DMS114 treated with DMSO at 0.1 percent for 48 hours (cell line): ENCODE data around the gene CHN2.

Experiments used
- DNase-seq: peaks from one replicate; lab custom pipeline; 2025; ENCODE audit not compliant: unreplicated experiment; lab: John Stamatoyannopoulos, UW

CHN2 gene

DNA sequence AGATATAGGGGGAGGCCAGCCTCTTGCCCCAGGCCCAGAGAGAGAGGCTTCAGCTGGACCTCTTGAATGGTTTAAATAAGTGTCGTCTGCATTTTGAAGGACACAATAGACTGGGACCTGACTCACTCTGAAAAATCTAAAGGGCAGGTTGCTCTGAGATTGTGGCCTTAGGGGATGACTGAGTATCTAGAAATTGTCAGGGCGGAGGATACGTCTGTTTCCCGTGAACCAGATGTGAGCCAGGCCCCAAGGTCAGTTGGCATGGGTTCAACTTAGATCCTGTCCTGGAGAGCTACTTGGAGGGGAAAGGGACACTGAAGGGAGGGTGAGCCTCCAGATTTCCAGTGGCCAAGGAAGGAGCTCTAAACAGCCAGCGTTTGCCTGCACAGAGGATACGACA lies 110.2 kb downstream of the CHN2 start:
- no peak for DNase-seq

DNA sequence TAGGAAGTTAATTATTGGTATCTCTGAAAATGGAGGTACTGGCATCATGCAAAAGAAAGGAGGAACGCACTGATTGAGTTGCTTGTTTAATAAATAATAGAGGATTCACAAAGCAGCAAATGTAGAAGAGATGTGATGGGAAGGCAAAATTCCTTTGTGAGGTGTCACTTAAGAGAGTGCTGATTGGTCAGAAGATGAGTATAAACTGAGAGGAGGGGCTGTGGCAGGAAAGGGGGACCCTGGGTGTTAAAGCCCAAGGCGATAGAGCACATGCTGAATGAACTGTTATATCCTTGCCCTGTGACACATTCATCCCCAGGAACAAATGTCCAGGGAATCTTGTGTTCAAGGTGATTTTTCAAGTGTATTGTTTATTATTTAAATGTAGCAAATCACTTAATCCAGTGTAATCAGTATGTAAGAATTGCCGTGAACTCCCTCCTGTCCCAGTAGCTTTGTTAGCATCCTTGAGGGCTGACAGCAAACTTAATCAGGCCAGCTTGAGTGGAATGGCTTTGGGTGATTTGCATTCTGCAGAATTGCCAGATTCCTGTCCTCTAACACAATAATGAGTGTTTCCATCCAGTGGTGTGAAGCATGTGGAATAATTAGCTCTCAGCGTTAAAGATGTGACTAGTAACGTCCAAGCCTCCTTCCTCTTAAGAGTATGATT lies 111.9 kb downstream of the CHN2 start:
- no peak for DNase-seq

DNA sequence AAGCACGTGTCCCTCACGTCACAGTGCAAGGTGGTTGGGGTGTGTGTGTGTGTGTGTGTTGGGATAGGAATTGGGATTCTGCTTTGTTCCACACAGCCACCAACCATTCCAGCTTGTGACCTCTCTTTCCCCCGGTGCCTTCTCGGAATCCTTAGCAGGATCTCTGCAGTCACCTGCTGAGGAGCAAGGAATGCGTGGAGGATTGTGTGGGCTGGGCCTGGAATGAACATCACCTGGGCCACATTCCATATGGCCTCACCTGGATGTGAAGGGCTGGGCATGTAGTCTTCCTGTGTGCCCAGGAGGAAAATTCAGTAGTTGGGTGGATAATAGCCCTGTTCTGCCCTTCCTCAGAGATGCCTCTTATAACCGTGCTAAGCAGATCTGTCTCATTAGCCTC lies 113.8 kb downstream of the CHN2 start:
- no peak for DNase-seq

DNA sequence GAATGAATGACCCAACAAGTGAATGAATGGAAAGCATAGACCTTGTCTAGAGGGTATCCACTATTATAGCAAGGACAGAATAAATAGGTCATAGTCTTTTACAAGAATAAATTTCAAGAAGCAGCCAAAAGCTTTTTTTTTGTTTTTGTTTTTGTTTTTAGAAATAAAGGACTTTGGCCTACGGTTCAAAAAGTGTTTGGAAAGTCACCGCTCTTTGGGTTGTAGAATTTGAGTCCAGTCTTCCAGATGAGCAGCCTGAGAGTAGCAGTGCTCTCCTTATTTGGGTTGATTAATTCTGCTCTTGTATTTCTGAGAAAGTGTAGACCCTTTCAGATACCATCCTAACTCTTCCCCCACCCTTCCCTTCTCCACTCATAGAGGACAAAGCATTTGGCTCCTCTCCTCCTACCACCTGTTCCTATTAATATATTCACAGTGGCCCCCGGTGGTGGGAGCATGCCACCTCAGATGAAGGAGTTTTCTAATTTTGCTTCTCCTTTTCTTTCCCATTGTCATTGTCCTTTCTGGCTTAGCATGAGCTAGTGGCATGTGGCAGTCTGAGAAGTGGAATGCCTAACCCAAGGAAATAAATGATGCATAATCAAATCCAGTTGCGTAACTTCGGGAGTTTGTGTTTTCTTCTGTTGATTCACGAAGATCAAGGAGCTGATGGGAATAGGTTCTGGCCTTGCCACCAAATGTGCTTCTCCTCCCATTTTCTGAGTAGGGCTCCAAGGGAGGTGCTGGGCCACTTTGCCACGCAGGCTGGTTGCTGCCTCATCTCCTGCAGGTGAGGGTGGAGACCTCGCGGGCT lies 114.7 kb downstream of the CHN2 start:
- no peak for DNase-seq

DNA sequence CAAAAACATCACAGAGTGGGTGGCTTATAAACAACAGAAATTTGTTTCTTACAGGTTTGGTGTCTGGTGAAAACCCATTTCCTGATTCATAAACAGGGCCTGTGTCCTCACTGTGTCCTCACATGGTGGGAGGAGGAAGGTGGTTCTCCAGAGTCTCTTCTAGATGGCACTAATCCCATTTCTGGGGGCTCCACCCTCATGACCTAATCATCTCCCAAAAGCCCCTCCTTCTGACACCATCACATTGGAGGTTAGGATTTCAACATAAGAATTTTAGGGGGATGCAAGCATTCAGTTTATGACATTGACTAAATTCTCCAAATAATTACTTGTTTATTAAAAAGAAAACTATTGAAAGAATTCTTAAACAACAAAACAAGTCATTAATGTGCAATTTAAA lies 116.0 kb downstream of the CHN2 start:
- DNase-seq: no peak

DNA sequence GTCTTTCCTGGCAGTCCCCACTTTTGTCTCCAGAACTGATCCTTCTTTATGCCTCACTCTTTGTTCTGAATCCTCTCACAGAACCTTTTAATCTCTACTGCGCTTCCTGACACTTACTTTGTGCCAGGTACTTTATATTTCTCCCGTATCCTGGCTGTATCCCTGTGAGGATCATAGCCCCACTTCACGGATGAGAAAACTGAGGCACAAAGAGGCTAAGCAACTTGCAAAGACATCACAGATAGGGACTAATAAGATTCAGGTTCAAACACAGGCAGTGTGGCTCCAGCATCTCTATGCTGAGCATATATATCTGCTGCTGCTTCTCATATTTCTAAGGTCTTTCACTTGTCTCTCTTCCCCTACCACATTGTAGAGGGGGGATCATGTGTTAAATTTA lies 116.7 kb downstream of the CHN2 start:
- no peak for DNase-seq

DNA sequence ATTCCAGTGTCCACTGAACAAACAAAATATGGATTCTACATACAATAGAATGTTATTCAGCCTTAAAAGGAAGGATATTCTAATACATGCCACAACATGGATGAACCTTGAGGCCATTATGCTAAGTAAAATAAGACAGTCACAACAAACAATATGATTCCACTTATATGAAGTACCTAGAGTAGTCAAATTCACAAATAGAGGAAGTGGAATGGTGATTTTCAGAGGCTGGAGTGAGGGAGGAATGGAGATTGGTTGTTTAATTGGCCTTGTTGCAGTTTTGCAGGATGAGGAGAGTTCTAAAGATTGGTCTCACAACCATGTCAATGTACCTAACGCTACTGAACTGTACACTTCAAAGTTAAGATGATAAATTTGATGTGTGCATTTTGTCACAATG lies 119.6 kb downstream of the CHN2 start:
- DNase-seq: no peak

DNA sequence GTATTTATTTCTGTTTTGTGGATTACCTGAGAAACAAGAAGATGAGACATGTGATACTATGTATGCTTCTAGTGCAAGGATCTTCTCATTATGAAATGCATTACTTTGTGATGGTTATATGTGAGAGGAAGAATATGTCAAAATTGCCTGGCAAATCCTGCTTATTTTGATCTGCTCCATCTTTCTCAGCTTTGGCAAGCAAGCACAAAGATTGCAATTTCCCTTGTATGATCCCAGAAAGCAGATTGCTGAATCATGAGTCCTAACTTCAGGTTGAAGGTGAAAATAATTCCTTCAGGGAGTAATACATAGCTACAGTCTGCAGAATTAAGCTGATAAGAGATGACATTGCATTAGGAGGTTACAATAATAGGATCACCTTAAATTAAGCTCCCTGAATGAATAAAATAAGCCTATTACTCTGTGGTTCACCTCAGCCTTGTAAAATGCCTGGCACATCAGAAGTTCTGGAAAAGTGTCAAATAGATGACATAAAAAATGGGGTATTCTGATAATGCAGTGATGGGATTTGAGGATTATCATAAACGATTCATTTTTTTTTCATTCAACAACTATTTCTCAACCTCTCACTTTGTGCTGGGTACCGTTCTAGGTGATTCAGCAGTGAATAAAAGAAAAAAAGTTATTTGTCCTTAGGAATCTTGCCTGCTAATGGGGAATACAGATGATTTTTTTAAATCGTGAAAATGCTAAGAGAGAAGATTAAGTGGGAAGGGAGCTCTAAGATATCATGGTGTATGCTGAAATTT lies 120.7 kb downstream of the CHN2 start:
- no peak for DNase-seq

DNA sequence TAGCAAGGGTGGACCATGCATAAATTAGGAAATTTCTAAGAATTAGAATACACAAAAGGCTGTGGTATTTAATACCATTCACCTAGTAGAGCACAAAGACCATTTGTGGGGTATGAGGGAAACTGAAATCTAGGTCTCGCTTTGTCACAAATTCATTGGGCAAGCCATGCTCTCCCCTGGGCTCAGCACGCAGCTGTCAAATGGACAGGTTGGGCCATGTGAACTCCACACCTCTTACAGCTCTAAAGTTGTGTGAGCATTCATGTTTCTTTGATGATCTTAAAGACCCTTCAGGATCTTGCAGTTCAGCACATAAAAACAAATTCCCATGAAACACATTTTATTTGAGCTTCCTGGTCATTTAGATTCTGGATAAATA lies 121.3 kb downstream of the CHN2 start:
- DNase-seq: no peak

DNA sequence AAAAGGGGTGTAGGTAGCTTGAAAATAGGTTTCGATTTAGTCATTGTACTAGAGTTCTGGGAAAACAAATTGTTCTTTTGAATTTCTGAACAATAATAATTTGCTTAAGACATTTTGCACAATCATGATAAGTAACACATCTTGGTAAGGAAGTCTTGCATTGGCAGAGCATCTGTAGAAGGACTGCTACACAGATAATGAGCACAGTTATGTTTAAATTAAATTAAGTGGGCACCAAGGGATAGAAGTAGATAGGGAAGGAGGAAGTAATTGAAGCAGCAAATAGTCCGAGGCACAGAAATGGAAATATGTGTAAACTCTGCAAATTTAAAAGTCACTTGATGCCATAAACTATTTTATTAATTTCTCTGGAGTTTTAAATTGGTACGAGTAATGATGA lies 122.4 kb downstream of the CHN2 start:
- DNase-seq: no peak

DNA sequence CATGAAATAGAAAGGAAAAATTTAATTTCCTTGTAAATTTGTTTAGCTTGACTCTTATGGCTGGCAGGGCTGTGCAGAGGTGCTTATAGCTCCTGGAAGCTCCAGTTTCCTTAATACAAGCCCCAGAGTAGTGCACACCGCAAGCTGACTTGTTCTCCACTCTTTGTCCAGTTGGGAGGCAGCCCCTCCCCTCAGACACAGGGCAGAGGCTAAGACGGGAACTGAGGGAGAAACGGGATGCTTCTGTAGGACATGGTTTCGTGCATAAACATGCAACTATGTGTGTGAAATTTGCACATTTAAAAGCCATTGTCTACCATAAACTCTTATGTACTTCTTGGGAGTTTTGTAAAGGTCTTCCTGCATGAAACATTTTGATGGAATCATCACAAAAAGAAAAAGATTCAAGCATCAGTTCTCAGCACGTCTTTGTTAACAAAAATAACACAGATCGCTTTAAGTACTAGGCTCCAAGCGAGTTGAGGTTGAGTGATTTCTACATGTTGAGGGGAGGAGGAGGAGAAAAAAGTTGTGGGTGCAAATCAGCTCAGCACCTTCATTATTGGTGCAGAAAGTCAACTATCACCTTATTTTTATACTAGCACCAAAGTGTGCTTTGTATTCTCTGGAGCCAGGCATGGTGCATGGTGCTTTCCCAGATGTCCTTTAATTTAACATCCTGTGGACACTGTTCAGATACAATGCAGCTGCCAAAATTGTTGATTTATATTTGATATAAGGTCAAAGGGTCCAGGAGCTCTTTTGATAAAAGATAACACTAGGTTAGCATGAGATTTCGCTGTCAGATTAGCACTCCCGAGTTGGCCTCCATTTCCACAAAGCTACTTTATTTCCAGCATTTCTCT lies 124.5 kb downstream of the CHN2 start:
- no peak for DNase-seq

DNA sequence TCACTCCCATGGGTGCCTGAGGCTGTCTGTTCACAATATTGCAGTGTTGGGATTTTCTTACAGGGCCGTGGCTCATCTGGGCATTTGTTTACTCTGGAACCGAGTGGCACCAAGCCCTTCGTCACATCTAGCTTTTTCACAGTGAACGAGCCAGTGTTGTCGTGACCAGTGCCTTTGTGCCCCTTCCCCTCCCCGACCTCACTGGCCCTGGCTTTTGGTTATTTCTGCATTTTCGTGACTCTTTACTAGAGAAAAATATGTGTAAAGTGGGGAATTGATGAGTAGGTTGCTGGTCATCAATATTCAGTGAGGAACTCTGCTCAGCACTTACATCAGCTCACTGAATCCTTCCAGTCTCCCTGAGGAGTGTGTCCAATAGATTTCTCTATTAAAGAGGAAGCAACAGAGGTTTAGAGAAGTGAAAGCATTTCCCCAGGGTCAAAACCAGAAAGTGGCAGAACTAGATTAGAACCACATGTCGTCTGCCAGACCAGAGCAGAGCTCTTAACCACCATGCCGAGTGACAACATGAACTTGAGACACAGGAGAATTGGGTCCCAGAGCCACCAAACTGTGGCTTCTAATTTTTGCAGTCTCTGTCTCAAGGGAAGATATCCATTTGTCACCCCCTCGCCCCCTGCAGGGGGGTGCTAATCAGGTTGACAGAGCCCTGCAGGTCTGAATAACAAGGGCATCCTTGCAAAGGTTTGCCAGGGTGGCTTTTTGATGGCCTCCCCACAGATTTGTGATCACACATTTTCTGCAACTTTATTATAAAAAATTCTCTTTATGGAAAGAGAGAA lies 125.3 kb downstream of the CHN2 start:
- DNase-seq: no peak

DNA sequence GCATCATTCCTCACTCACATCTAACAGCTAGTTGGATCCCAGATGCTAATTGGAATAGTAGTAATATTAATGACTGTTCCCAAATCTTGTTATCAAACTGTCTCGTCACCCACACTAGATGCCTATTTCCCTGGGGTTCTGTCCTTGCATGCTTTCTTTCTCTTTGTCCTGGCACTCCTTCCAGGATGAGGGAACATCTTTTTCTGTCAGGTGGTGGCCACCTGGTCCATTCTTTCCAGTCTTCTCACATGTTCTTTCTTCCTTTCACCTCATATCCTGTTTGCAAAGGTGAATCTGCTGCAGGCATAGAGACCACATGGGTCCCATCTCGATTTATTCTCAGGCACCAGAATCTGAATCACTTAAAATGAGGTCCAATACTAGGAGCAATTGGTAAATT lies 126.0 kb downstream of the CHN2 start:
- DNase-seq: no peak

DNA sequence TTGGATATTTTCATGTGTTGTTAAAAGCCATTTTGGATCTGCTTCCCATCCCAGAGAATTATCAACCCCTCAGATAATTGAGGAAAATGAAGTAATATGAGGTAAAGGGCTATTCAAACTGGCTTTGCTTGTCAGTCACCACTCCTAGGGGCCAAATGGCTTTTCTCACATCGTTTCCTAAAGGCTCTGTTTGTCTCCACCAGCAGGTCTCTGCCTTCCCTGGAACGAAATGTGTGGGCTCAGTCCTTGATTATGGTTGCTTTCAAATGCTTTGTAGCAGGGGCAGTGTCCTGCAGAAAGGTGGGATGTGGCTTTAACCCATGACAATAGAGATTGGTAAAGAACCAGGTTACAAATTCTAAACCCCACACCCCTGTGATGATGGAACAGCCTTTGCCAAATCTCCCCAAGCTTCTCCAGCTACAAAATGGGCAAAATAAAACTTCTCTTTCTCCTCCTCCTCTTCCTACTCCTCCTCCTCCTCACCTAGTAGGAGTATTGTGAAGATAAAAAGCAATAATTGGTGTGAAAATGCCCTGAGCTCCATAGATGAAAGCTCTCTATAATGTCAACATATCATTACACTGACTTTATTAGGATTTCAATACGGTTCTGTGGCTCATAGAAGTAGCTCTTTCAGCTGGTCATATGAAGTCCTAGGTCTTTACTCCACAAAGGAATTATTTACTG lies 127.6 kb downstream of the CHN2 start:
- no peak for DNase-seq

DNA sequence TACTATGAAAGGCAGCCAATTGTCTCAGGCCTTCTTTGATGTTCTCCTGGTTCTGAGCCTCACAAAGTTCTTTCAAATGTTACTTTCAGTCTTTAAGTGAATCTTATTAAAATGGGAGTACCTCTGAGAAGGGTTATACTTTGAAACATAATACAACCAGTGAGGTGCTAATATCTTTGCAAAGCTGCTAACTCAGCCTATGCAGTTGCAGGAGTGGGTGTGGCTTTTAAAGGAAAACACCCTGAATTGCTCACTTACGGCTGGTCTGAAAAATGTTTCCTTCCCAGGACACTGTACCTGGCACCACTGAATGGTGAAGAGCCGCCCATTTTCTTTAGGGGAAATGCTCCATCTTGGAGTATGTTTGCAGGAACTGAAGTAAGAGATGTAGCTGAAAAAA lies 130.9 kb downstream of the CHN2 start:
- DNase-seq: no peak

DNA sequence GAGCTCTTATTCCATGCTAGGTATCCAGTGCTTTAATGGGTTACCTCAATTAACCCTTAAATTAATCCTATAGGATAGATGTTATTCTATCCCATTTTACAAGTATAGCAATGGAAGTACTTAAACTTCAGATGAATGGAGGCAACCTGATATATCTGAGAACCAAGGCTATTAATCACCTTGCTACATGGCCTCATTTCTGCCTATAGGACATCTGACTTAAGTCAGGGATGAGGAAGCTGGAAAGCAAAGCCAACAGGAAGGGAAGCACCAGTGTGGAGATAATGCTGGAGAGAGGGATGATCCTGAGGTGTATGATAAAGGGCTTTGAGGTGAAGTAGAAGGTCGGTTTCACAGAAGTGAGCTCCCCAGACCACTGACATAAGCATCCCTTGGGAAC lies 132.3 kb downstream of the CHN2 start:
- DNase-seq: no peak

DNA sequence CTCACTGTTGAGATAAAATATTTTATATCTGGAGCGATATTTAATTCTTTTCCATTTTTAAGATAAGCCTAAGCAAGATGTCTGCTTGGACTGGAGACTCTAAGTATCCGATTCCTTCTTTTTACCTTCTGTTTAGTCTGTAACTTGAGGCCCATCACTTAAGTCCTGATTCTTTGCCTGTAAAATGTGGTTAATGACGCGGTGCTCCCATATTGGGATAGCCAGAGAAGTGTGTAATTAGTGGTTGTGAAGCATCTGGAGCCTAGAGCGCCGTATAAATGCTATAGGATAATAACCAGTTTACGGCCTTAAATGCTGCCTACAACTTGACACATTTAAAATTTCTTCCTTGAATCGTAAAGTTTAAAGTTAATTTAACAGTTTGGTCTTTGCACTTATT lies 132.9 kb downstream of the CHN2 start:
- no peak for DNase-seq

DNA sequence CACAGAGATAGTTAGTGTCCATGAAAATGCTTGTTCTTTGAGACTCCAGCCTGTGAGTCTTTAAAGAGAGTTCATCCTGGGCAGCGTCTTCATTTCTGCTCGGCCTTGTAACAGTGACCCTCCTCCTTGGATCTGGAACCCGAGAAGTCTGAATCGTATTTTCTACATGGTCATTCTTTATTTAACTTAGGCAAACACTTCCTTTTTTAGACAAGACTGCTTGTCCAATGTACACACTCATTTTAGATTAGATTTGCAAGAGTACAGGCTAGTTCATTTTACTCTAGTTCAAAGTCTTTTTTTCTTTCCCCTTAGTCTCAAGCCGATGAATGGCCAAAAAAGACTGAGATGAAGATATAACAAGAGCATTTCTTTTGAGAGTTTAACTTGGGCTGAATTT lies 133.5 kb downstream of the CHN2 start:
- DNase-seq: no peak

DNA sequence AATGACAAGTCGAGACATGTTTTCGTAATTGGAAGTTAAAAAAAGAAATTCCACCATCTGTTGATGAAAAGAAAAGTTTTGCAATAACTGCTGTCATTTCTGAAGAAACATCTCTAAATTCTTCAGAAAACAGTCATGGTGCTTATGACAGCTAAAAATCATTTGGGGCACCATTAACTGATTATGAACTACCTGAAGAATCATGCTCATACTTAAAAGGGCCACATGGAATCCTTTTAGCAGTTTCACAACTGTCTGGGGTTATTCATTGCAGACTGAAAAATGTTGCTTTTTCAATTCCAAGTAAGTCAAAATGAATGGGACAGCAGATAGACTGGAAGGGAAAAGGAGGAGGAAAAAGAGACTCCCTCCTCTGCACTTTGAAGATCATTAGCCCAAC lies 134.2 kb downstream of the CHN2 start:
- DNase-seq: no peak

DNA sequence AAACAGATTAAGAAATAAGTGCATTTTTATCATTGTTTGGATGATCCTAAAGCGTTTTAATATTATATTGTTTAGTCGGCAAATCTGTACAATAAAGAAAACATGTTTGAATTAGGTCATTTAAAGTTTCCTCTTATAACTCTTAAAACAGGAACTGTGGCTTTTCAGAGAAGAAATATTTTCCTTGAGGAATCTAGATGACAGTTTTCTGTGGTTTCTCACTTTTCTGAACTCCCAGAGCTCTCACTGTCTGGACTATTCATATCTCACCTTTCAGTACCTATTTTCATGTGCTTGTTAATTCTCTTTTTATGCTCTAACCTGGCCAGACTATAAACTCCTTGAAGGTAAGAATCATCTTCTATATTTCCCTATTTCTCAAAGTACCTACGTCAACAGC lies 135.1 kb downstream of the CHN2 start:
- DNase-seq: no peak
